Activated CD8-positive, alpha-beta memory T cell treated with anti-CD3 and anti-CD28 coated beads, Interleukin-2, amount 50 U/mL, for 24 hours (primary cell): ENCODE data around the gene OR2AP1.
"Not testable (repeated sequence)": the region's sequence is repeated elsewhere in the genome, so short reads cannot be mapped to it uniquely, and the experiment has no call there.

Experiments used
- DNase-seq: peaks from one replicate; pipeline ENCODE4 v3.0.0-alpha.2; 2020; ENCODE audit errors: extremely low read depth

Gene OR2AP1

DNA sequence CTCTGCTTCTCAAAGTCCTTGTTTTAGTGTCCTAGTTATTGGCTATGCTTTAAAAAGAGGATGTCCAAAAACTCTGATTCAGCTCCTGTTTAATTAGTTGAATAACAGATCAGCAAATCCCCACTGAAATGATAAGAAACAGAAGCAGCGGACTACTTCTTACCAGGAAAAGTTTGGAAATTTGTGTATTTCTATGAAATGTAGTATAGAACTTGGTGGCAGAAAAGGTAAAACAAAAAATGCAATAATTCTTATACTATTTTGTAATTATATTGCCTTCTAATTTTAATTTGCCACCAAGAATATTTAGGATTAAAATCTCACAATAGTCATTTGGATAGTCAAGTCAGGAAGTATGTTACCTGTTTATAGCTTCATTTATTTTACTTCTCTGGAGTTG lies at the start of gene OR2AP1:
OR2AP1 (plus strand) TSS at position 301 of the 400 bp plus-strand sequence. CDS start 1,947 bp downstream, outside the sequence.
- DNase-seq, result no peak

DNA sequence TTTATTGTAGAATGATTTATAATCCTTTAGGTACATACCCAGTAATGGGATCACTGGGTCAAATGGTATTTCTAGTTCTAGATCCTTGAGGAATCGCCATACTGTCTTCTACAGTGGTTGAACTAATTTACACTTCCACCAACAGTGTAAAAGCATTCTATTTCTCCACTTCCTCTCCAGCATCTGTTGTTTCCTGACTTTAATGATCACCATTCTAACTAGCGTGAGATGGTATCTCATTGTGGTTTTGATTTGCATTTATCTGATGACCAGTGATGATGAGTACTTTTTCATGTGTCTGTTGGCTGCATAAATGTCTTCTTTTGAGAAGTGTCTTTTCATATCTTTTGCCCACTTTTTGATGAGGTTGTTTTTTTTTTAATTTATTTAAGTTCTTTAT lies 24.0 kb upstream of the OR2AP1 start:
- DNase-seq, result not testable (repeated sequence)

DNA sequence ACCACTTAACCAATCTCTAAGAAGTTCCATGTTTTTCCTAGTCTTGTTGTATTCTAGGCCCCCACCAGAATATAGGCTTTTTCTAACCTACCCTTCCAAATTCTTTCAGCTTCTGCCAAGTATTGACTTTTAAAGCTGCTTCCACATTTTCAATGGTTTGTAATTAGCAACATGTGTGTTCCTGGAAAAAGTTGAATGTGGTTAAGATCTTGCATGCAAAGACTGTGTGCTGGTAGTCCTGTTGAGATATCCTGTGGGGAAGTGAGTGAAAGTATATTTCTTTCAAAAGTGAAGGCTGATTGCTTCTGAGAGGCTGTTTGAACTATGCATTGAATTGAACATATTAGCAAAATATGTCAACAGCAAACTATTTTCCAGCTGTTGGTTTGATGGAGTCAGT lies 23.5 kb upstream of the OR2AP1 start:
- DNase-seq, result no peak

DNA sequence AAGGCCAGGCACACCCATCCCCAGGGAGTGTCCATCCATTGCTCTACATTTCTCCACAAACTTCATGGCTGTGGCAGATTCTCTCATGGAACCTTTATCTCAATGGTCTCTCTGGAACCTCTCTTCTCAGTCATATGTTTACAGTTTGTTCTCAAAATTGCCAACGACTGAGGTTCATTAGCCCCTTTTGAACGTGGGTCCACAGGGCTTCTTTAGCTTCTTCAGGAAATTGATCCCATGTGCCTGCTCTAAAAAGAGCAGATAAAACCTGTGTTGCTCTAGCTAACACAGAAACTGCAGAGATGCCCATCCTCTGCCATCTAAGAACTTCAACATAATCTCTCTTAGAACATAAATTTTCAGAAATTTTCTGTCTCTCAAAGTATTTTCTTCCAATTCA lies 23.0 kb upstream of the OR2AP1 start, which contains the start of gene OR6C4:
OR6C4 (plus strand) TSS at position 301 of the 400 bp plus-strand sequence. CDS start 1,625 bp downstream, outside the sequence.
- DNase-seq, result no peak

DNA sequence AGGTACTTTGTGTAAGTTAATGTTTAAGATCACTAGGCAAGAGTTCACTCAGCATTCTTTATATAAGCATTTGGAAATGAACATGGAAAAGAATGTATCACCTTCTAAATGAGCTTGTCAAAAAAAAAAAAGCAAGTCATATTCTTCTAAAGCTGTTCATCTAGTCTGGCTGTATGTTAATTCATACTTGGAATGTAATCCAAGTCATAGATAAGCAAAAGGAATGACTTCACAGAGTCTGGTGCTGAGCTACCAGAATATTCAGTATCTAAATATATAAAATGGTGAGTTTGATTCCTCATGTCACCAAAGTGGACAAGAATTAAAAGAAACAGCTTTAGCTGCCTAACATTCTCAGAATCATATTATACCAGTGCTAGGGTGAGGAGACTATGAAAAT lies 18.0 kb upstream of the OR2AP1 start:
- no peak for DNase-seq

DNA sequence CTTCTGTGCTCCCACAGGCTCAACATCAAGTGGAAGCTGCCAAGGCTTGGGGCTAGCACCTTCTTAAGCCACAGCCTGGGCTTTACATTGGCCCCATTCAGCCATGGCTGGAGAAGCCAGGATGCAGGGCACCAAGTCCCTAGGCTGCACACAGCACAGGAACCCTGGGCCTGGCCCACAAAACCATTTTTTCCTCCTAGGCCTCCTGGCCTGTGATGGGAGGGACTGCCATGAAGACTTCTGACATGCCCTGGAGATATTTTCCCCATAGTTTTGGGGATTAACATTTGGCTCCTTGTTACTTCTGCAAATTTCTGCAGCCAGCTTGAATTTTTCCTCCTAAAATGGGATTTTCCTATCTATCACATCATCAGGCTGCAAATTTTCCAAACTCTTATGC lies 2.2 kb upstream of the OR2AP1 start:
- not testable (repeated sequence) for DNase-seq

DNA sequence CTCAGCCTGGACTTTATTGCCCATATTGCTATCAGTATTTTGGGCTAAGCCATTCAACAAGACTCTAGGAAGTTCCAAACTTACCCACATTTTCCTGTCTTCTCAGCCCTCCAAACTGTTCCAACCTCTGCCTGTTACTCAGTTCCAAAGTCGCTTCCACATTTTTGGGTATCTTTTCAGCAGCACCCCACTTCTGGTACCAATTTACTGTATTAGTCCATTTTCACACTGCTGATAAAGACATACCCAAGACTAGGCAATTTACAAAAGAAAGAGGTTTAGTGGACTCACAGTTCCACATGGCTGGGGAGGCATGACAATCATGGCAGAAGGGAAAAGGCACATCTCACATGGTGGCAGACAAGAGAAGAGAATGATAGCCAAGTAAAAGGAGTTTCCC lies 1.6 kb upstream of the OR2AP1 start:
- DNase-seq, result not testable (repeated sequence)

DNA sequence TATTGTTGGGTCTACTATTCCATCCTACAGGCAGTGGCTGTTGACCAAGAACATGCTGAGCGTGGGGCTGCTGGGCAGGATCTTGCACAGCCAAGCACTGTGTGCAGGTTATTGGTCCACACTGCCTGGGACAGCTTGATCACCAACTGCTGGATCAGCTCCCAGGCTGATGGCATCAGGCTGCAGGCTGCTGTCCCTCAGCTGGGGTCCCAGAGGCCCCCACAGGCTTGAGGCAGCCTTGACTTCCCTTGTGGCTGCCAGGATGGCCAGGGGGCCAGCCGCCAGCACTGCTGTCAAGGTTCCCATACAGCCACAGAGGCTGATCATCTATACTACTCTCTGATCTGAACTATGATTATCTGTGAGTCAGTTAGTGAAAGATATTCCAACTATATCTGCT lies 9.8 kb downstream of the OR2AP1 start:
- no peak for DNase-seq

DNA sequence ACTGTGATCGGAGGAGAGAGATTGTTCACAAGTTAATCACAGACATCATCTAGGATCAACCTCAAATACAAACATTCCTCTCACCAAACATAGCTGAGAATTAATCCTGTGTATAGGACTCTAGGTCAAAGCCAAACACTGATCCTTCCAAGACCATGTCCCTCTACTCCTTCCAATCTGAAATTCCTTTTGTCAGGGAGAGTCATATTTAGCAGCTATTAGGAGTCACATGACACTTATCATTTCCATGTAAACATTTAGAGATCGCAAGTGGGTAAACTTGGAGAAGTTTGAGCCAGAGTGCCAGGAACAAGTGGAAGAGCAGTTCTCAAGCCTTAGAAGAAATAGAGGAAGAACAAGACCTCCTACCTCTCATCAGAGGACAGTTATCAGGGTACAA lies 13.5 kb downstream of the OR2AP1 start:
- DNase-seq, result no peak

DNA sequence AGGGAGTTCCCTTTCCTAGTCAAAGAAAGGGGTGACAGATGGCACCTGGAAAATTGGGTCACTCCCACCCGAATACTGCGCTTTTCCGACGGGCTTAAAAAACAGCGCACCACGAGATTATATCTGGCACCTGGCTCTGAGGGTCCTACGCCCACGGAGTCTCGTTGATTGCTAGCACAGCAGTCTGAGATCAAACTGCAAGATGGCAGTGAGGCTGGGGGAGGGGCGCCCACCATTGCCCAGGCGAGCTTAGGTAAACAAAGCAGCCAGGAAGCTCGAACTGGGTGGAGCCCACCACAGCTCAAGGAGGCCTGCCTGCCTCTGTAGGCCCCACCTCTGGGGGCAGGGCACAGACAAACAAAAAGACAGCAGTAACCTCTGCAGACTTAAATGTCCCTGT lies 17.9 kb downstream of the OR2AP1 start:
- not testable (repeated sequence) for DNase-seq

DNA sequence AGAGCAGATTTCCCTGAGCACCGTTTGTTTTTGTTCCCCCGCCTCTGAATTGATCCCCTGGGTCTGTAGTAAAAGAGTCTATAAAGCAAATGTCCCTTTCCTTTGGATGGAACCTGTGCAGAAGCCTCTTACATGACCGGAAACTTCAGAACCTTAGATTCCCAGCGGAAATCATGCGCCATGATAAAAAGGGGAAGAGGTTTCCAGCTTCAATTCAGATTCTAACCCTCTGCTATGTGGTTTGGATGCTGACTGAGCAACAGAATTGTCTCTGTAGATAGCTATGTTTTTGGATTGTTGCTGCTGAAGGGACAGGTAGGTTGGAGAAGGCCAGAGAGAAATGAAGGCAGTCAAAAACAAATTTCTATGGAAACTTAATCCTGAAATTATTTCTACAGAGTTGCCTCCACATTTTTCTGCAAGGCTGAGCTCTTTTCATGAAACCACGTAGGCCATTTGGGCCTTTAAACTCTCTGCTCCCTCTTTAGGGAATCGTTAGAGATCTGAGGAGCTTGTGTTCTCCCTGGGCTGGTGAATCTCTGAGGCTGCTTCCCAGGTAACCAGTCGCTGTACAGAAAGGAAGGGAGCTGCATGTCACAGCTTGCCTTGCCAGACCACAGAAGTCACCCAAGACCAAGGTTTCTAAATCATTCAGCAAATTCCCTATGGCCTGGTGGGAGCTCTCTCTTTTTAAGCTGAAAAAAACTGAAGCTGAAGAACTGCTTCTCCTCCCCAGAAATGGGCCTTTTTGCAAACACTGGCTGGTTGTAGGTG lies 35.7 kb downstream of the OR2AP1 start:
- DNase-seq, result no peak

DNA sequence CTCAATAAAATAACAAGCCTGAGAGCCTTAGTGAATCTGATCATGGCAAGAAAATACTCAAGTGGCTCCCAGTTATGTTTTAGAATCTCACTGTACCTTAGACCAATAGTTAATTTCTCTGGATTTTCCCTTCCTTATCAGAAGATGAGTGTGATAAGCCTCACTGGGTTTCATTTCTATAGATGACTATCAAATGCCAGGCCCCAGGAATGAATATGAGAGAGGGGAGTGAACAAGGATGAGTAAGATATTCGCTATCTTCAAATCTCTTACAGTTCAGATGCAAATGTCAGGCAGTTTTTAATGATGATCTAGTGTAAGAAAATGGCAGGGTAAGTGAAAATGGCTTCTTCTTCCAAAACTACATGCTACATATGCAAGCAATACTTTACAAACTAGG lies 38.3 kb downstream of the OR2AP1 start:
- DNase-seq, result no peak

DNA sequence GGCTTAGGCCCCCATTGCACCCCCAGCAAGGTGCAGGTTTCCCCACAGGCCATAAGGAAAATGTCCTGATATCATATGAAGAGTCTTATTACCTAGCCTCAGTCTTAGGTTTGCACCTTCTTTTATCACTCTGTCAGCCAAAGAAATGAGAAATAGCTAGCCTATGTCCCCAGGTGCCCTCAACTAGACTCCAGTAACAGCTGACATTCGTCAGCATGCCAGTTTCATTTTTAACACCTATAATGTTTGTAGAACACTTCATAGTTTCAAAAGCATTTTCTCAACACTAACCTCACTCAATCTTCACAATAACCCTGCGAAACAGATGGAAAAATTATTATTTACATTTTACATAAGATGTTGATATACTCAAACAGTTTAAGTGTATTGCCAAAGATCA lies 40.4 kb downstream of the OR2AP1 start:
- DNase-seq, result no peak

DNA sequence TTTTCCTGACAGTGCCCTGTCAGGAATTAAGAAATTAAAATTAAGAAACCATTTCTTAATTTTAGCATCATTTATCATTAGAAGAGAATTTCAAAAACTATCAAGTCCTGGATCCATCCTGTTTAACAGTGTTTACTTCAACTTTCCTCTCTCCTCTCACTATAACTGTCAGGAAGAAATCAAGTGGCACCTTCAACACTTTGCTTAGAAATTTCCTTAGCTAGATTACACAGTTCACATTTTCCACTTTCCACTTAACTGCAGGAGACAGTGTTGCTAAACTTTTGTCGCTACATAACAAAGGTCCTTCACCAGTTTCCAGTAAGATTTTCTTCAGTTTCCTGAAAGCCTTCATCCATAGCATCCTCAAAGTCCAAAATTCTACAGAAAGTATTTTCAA lies 42.5 kb downstream of the OR2AP1 start:
- DNase-seq, result no peak

DNA sequence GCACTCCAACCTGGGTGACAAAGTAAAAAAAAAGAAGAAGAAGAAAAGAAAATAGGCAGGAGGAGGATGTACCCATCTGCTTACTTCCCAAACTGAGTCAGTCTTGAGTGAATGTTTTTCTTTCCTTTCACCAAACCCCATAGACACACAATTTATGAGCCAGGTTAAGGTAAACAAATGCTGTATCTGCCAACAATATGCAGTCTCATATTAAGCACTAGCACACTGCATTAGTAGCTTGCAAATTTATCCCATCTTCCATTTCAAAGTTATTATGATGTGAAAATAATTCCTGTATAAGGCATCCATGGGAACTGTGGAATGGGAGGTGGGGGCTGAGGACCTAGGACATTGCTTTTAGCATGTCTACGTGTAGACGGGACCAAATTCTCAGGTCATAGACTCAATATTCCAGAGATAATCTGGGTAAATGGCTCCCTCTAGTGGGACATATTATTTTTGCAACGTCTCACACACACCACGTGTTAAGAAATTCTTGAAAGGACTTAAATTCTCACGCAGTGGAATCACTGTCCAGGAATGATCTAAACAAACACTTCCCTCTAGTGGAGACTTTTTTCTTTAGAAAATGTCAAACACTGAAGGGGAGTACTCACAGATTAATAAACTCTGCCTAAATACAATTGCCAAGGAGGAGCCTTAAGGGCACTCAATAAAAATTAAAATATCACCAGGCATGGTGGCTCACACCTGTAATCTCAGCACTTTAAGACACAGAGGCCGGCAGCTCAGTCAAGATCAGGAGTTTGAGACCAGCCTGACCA lies 47.3 kb downstream of the OR2AP1 start:
- no peak for DNase-seq

DNA sequence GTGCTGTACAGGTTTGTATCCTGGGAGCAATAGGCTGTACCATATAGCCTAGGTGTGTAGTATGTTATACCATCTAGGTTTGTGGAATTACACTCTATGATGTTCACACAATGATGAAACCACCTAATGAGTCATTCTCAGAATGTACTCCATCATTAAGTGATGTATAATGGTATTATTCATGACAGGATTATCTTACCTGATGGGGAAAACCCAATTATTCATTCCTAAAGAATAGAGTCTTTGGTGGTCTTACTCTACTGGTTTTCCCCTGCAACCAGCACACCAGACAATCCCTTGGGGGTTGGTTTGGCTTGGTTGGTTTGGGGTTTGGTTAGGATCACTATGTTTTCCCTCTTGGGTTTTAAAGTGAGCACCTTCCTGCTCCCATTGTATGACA lies 51.8 kb downstream of the OR2AP1 start:
- DNase-seq, result no peak
